Measurements from ENCODE around the gene NIFK.
"Not testable (repeated sequence)": the region's sequence is repeated elsewhere in the genome, so short reads cannot be mapped to it uniquely, and the experiment has no call there.

NIFK gene

GRCh38 chr2:121735518-121736074, 1.1 kb downstream of the NIFK start:
- H3K27me3 ChIP-seq (ENCODE audit: insufficient read depth, poor library complexity, severe bottlenecking): no peaks in the 10 kb centered on the region
- H3K4me3 ChIP-seq (replicated peaks; ENCODE audit: insufficient read depth, low read length): peak overlapping the region; percentile 96
- H3K27ac ChIP-seq (replicated peaks): peak overlapping the region; percentile 88
- TF ChIP-seq GABPA (IDR thresholded peaks at IDR 0.05; ENCODE audit: low read depth) (no peak; the same call in 1 of the 2 replicates), CTCF (IDR thresholded peaks at IDR 0.05; ENCODE audit: insufficient read depth, low read length) (no peak), SPI1 (IDR thresholded peaks at IDR 0.05; ENCODE audit: borderline replicate concordance, low read depth) (no peak), POLR2AphosphoS5 (IDR thresholded peaks at IDR 0.05; ENCODE audit: low read depth) (no peak)
- TF ChIP-seq, protein P1, sequence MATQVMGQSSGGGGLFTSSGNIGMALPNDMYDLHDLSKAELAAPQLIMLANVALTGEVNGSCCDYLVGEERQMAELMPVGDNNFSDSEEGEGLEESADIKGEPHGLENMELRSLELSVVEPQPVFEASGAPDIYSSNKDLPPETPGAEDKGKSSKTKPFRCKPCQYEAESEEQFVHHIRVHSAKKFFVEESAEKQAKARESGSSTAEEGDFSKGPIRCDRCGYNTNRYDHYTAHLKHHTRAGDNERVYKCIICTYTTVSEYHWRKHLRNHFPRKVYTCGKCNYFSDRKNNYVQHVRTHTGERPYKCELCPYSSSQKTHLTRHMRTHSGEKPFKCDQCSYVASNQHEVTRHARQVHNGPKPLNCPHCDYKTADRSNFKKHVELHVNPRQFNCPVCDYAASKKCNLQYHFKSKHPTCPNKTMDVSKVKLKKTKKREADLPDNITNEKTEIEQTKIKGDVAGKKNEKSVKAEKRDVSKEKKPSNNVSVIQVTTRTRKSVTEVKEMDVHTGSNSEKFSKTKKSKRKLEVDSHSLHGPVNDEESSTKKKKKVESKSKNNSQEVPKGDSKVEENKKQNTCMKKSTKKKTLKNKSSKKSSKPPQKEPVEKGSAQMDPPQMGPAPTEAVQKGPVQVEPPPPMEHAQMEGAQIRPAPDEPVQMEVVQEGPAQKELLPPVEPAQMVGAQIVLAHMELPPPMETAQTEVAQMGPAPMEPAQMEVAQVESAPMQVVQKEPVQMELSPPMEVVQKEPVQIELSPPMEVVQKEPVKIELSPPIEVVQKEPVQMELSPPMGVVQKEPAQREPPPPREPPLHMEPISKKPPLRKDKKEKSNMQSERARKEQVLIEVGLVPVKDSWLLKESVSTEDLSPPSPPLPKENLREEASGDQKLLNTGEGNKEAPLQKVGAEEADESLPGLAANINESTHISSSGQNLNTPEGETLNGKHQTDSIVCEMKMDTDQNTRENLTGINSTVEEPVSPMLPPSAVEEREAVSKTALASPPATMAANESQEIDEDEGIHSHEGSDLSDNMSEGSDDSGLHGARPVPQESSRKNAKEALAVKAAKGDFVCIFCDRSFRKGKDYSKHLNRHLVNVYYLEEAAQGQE (IDR thresholded peaks at IDR 0.05; ENCODE audit: insufficient replicate concordance, low read depth): no peak
- DNase-seq (ENCODE audit: low read depth in 1 of 2, low spot score in 1 of 2): no peak

DNA sequence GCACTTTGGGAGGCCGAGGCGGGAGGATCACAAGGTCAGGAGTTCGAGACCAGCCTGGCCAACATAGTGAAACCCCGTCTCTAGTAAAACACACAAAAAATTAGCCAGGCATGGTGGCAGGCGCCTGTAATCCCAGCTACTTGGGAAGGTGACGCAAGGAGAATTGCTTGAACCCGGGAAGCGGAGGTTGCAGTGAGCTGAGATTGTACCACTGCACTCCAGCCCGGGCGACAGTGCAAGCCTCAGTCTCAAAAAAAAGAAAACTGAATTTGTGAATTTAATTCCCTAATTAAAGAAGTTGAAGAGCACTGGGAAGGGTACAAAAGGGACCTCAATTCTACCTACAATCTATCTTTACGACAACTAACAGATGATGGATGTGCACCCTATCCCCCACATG, 2.1 kb downstream of the NIFK start:
- H3K4me3 ChIP-seq (replicated peaks; ENCODE audit: insufficient read depth, low read length); H3K27me3 ChIP-seq (ENCODE audit: insufficient read depth, poor library complexity, severe bottlenecking); DNase-seq (ENCODE audit: low read depth in 1 of 2, low spot score in 1 of 2); H3K27ac ChIP-seq (replicated peaks): not testable (repeated sequence)

DNA sequence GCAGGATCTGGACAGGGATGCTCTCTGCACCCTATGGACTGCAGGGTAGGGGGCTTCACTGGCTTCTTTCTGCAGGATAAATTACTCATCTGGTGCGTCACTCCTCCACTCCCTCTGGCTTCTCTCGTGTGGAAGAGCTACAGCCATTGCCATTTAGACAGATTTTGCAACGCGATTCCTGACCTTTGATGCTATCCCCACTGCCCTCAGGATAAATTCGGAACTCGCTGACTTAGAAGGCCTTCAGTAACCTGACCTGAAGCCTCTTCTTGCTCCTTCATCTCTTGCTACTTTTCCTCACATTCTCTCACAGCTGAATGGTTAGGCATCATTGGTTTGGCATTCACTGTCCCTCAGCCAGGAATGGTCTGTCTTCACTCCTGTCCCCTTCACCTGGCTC, 5.3 kb downstream of the NIFK start:
- Histone ChIP-seq H3K4me3 (replicated peaks; ENCODE audit: insufficient read depth, low read length) (no peak overlapping the region), H3K27ac (replicated peaks) (no peak overlapping the region), H3K27me3 (ENCODE audit: insufficient read depth, poor library complexity, severe bottlenecking) (no peaks in the 10 kb centered on the region)
- no peak for DNase-seq (ENCODE audit: low read depth in 1 of 2, low spot score in 1 of 2)
- no peak for TF ChIP-seq GABPA (IDR thresholded peaks at IDR 0.05; ENCODE audit: low read depth)
- TF ChIP-seq POLR2AphosphoS5 (IDR thresholded peaks at IDR 0.05; ENCODE audit: low read depth): peak; percentile 45; the same call in 1 of the 2 replicates
- no peak for TF ChIP-seq SPI1 (IDR thresholded peaks at IDR 0.05; ENCODE audit: borderline replicate concordance, low read depth)

- no peak overlapping the region for H3K4me3 ChIP-seq (replicated peaks; ENCODE audit: insufficient read depth, low read length)
- TF ChIP-seq SPI1 (IDR thresholded peaks at IDR 0.05; ENCODE audit: borderline replicate concordance, low read depth) (no peak), GABPA (IDR thresholded peaks at IDR 0.05; ENCODE audit: low read depth) (no peak), POLR2AphosphoS5 (IDR thresholded peaks at IDR 0.05; ENCODE audit: low read depth) (no peak), CTCF (IDR thresholded peaks at IDR 0.05; ENCODE audit: insufficient read depth, low read length) (no peak)
- TF ChIP-seq, protein P1 (IDR thresholded peaks at IDR 0.05; ENCODE audit: insufficient replicate concordance, low read depth): no peak
- DNase-seq (ENCODE audit: low read depth in 1 of 2, low spot score in 1 of 2): no peak
- no peaks in the 10 kb centered on the region for H3K27me3 ChIP-seq (ENCODE audit: insufficient read depth, poor library complexity, severe bottlenecking)
- H3K27ac ChIP-seq (replicated peaks): no peak overlapping the region
Measured at GRCh38 chr2:121727950-121728349, 8.7 kb downstream of the NIFK start.

DNA sequence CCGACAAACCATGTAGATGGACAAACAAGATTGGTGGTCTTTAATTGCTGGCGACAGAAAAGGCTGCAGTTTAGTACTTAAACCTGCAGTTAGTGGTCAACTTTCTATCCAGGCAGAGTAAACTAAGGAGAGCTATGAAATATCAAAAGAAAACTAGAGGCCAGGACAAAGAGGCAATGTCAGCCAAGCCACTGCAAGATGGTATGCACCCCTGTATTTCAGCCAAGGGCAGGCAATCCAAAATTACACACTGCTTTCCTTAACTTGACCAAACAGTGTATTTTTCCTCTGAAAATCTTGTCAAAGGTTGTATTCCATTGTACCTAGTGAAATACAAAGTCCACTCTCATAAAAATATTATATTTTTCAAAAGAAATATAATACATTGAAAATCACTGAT, 9.3 kb downstream of the NIFK start:
- Histone ChIP-seq H3K27me3 (ENCODE audit: insufficient read depth, poor library complexity, severe bottlenecking) (no peaks in the 10 kb centered on the region), H3K27ac (replicated peaks) (no peak overlapping the region), H3K4me3 (replicated peaks; ENCODE audit: insufficient read depth, low read length) (no peak overlapping the region)
- no peak for TF ChIP-seq SPI1 (IDR thresholded peaks at IDR 0.05; ENCODE audit: borderline replicate concordance, low read depth)
- no peak for TF ChIP-seq GABPA (IDR thresholded peaks at IDR 0.05; ENCODE audit: low read depth)
- no peak for TF ChIP-seq POLR2AphosphoS5 (IDR thresholded peaks at IDR 0.05; ENCODE audit: low read depth)
- TF ChIP-seq, protein P1 (IDR thresholded peaks at IDR 0.05; ENCODE audit: insufficient replicate concordance, low read depth): no peak
- no peak for TF ChIP-seq CTCF (IDR thresholded peaks at IDR 0.05; ENCODE audit: insufficient read depth, low read length)
- DNase-seq (ENCODE audit: low read depth in 1 of 2, low spot score in 1 of 2): no peak

Data from HL-60 (cell line).